ENCODE data around the gene ITPR1.

DNA sequence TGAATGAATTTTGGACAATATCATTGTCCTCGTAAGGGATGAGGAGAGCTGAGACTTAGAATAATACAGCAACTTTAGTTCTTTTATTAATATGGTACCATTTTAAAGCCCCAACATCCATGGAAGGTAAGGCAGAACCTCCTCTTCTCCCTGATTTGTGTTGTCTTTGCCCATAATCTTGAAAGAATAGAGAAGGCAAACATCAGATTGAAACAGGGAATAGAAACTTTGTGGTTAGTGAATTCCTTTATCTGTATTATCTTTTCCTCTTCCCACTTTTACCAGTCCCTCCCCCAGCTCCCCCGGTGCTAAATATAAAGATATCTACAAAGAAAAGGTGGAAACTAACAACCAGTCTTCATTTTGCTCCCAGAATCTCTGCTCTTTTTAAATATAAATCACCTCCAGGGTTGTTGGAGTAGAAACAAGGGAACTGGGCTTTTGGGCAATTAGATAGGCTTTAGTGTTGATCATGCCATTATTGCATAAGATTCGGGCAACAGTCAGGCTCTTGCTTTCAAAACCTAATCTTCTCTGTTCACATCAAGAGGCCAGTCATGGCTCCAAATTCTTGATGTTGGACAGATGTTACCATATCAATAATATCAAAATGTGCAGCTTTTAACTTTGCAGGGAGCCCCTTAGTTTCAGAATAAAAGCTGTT, 32.5 kb downstream of the ITPR1 start:
- TF ChIP-seq TARDBP (IDR thresholded peaks at IDR 0.05), result no peak
- TF ChIP-seq ELF4 (IDR thresholded peaks at IDR 0.05), result no peak
- TF ChIP-seq LEF1 (IDR thresholded peaks at IDR 0.05; ENCODE audit: borderline replicate concordance), result no peak
- no peak for TF ChIP-seq BHLHE40 (IDR thresholded peaks at IDR 0.05; ENCODE audit: borderline replicate concordance)
- TF ChIP-seq SUZ12 (IDR thresholded peaks at IDR 0.05), result no peak
- no peak for TF ChIP-seq FOXM1 (IDR thresholded peaks at IDR 0.05; ENCODE audit: borderline replicate concordance)
- TF ChIP-seq FOXK2 (IDR thresholded peaks at IDR 0.05), result no peak
- TF ChIP-seq SP1 (IDR thresholded peaks at IDR 0.05), result no peak
- no peak for TF ChIP-seq HDGF (IDR thresholded peaks at IDR 0.05; ENCODE audit: borderline replicate concordance)
- no peak for TF ChIP-seq ZNF384 (IDR thresholded peaks at IDR 0.05)
- no peak for TF ChIP-seq NFRKB (IDR thresholded peaks at IDR 0.05)
- no peak for TF ChIP-seq CTBP1 (IDR thresholded peaks at IDR 0.05; ENCODE audit: borderline replicate concordance)
- TF ChIP-seq FOXA1 (IDR thresholded peaks at IDR 0.05), result no peak

Measured in HEK293T (cell line).